Activated B cell treated with CpG ODN at 0.5 μM for 24 hours (primary cell): ENCODE measurements around the gene MCC. TPM values are rescaled to one million over a fixed set of nuclear protein-coding genes. Genes with fewer than 3 reads are reported as not detected.

Experiments
- ATAC-seq: fragments of 200-7000 bp; cut with Tn5 transposase; one replicate; pipeline ENCODE4 v1.10.0; 2021; ENCODE audit warnings: low read depth, mild to moderate bottlenecking, moderate library complexity
- CTCF ChIA-PET: fragments of 350-600 bp; sonication (Branson Sonifier 250); formaldehyde crosslinking; loops from one replicate; lab custom pipeline; 2021; ENCODE audit warnings: antibody characterized with exemption; lab: Charles Lee
- POLR2A ChIA-PET: fragments of 350-600 bp; sonication (Branson Sonifier 250); formaldehyde crosslinking; loops from one replicate; lab custom pipeline; 2021; ENCODE audit warnings: antibody characterized with exemption; lab: Charles Lee
- DNase-seq: peaks from one replicate; pipeline ENCODE4 v3.0.0; 2022
- H3K27ac Mint-ChIP-seq: one replicate; pipeline ENCODE4 v1.8.0; 2020; ENCODE audit warnings: mixed read lengths
- H3K27me3 Mint-ChIP-seq: one replicate; pipeline ENCODE4 v1.8.0; 2021; ENCODE audit warnings: mixed read lengths
- H3K36me3 Mint-ChIP-seq: one replicate; pipeline ENCODE4 v1.8.0; 2021; ENCODE audit warnings: low read depth, mixed read lengths
- H3K4me1 Mint-ChIP-seq: one replicate; pipeline ENCODE4 v1.8.0; 2021; ENCODE audit warnings: mixed read lengths
- H3K4me3 Mint-ChIP-seq: one replicate; pipeline ENCODE4 v1.8.0; 2020; ENCODE audit warnings: mild to moderate bottlenecking, mixed read lengths
- H3K9me3 Mint-ChIP-seq: one replicate; pipeline ENCODE4 v1.8.0; 2020; ENCODE audit warnings: mixed read lengths
- intact Hi-C: fragments of 100-400 bp; cut with micrococcal nuclease; formaldehyde crosslinking; loops from one replicate; pipeline ENCODE4 v1.15.1; 2024
- total RNA-seq: library from RNA; stranded (reverse); gene quantifications from 2 replicates; pipeline ENCODE4 v1.2.3, GENCODE V29; 2022
- TF ChIP-seq, protein P1 (sequence below): fragments of 200-600 bp; IDR thresholded peaks from one replicate; pipeline ENCODE4 v1.8.0; 2022; ENCODE audit warnings: antibody characterized with exemption, mild to moderate bottlenecking

Gene MCC
- total RNA-seq, 1 donor from 2014 or later = 0.22 TPM

DNA sequence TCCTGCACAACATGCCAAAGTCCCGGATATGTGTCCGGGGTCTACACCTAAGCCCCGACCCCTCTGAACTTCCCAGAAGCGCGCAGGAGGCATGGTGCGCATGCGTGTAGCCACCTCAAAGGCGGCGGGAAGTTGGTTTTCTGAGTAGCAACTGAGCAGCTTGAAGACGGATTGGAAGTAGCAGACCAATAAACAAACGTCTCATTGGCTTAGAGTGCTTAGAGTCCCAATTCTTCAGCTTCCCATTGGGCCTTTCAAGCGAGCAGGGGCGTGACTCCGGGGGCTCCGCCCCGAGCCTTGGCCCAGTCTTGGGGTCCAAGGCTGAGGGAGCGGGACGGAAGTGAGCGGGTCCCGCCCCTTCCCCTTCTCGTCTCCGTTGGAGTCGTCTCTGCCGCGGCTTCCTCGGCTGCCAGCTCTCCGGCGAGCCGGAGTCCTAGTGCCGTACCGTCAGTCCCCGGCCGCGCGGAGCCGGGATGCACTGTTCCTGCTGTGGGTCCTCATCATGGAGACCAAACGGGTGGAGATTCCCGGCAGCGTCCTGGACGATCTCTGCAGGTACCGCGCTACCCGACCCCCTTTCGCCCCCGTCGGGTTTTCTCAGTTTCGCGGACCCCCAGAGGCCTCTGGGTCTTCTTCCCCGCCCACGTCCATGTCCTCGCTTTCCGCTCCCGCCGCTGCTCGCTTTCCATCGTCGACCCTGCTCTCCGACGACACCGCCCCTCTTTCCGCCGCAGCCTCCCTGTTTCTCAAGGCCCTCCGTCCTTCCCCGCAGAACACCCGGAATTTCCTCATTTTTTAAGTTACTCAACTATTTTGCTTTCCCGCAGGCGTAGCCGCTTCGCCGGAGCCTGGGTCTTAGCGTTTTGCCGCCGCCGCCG is 511.6 kb downstream of the MCC start, which contains the start of gene DCP2:
DCP2 (plus strand) TSS at position 367 of the 878 bp plus-strand sequence; CDS start at position 503, 136 bp downstream.
- peak within 1 kb of the TSS; percentile 96 for H3K27ac Mint-ChIP-seq
- TF ChIP-seq, protein P1, sequence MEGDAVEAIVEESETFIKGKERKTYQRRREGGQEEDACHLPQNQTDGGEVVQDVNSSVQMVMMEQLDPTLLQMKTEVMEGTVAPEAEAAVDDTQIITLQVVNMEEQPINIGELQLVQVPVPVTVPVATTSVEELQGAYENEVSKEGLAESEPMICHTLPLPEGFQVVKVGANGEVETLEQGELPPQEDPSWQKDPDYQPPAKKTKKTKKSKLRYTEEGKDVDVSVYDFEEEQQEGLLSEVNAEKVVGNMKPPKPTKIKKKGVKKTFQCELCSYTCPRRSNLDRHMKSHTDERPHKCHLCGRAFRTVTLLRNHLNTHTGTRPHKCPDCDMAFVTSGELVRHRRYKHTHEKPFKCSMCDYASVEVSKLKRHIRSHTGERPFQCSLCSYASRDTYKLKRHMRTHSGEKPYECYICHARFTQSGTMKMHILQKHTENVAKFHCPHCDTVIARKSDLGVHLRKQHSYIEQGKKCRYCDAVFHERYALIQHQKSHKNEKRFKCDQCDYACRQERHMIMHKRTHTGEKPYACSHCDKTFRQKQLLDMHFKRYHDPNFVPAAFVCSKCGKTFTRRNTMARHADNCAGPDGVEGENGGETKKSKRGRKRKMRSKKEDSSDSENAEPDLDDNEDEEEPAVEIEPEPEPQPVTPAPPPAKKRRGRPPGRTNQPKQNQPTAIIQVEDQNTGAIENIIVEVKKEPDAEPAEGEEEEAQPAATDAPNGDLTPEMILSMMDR = no peak
- peak within 1 kb of the TSS; percentile 100 for H3K4me3 Mint-ChIP-seq
- H3K36me3 Mint-ChIP-seq = peaks cover 20% of the 10 kb centered on the region
- ATAC-seq = peak; percentile 98
- peak; percentile 93 for DNase-seq
- no peaks in the 10 kb centered on the region for H3K9me3 Mint-ChIP-seq
- POLR2A ChIA-PET = interaction anchor here (0.5 to 2.0 kb wide), 20 partner anchors 9 to 816 kb away, joined by 3 to 41 read pairs (median 4); partner anchors contain the start of genes REEP5, SRP19 and YTHDC2
- H3K4me1 Mint-ChIP-seq = peaks cover 53% of the 10 kb centered on the region
- no peaks in the 10 kb centered on the region for H3K27me3 Mint-ChIP-seq
- intact Hi-C loops = loop anchor here (1.0 to 5.0 kb wide), 7 partner anchors 54 to 1464 kb away; partner anchors contain the start of genes REEP5, SRP19, STARD4 and YTHDC2
- CTCF ChIA-PET = interaction anchor here (0.6 to 2.2 kb wide), 6 partner anchors 13 to 426 kb away, joined by 3 to 9 read pairs (median 4); no protein-coding TSS in a partner anchor

DNA sequence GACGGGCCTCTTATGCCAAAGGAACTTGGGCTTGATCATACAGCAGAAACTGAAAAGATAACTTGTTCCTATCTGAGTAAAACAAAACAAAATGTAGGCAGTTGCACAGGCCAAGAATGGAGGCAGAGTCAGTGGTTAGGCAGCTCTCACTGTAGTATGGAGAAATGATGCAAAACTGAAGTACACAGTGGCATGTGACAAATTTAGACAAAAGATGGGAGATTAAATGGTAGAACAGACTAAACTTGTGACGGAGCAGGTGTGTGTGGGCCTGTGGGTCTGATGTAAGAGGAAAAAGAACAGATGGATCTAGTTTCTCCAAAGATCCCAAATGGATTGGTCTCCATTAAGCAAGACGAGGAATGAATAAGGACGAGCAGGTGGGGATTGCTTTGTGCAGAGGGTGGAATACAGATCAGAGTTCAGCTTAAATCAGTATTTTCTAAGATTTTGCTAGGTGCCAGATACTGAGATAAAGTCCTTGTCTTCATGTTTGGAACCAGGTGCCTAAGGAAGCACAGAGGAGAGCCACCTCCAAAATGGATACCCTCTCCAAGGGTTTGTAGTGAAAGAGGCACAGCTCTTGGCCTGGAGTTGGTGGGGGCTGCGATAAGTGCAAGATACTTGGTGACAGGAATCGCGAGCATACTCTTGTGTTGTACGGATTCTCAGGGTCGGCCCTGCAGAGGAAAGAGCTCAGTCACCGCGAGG is 512.4 kb downstream of the MCC start:
- Mint-ChIP-seq H3K9me3 (no peaks in the 10 kb centered on the region), H3K27ac (peak overlapping the region; percentile 96), H3K27me3 (no peaks in the 10 kb centered on the region), H3K4me1 (peaks cover 49% of the 10 kb centered on the region), H3K4me3 (peak overlapping the region; percentile 100), H3K36me3 (peaks cover 15% of the 10 kb centered on the region)
- no peak for DNase-seq
- no peak for ATAC-seq
- ChIA-PET POLR2A (interaction anchor here (0.5 to 2.0 kb wide), 20 partner anchors 8 to 815 kb away, joined by 3 to 41 read pairs (median 4); partner anchors contain the start of genes REEP5, SRP19 and YTHDC2), CTCF (interaction anchor here (0.5 to 2.2 kb wide), 7 partner anchors 13 to 425 kb away, joined by 3 to 9 read pairs (median 4); no protein-coding TSS in a partner anchor)
- intact Hi-C loops = loop anchor here (1.0 to 5.0 kb wide), 7 partner anchors 54 to 1463 kb away; partner anchors contain the start of genes REEP5, SRP19, STARD4 and YTHDC2
- TF ChIP-seq, protein P1 = no peak

DNA sequence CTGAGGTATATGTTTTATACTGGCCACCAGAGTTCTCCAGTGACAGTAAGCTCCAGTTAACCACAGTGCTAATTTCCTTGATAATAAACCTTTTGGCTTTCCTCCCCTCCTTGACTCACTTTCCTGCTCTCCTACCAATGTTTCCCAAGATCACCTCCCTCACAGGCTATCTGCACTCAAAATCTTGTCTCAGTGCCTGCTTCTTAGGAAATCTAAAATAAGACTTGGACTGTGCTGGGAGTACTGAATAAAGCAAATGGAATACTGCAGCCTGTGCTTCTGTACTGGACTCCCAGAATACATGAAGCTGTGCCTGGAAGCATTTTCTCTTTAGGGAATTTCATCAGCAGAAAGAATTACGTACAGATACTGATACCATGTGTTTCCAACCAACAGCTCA is 513.4 kb downstream of the MCC start:
- ATAC-seq = no peak
- Mint-ChIP-seq H3K27ac (no peak overlapping the region), H3K4me1 (peaks cover 41% of the 10 kb centered on the region), H3K4me3 (no peak overlapping the region), H3K36me3 (peaks cover 11% of the 10 kb centered on the region), H3K27me3 (no peaks in the 10 kb centered on the region), H3K9me3 (no peaks in the 10 kb centered on the region)
- TF ChIP-seq, protein P1 = no peak
- DNase-seq = no peak
- POLR2A ChIA-PET = interaction anchor here (0.6 to 1.6 kb wide), 3 partner anchors 15 to 126 kb away, joined by 3 read pairs; no protein-coding TSS in a partner anchor
- CTCF ChIA-PET = interaction anchor here (0.5 to 2.2 kb wide), 2 partner anchors 21 to 56 kb away, joined by 3 to 9 read pairs; no protein-coding TSS in a partner anchor
- intact Hi-C loops = loop anchor here (5.0 kb wide), 1 partner anchor 453 kb away; no protein-coding TSS in a partner anchor

DNA sequence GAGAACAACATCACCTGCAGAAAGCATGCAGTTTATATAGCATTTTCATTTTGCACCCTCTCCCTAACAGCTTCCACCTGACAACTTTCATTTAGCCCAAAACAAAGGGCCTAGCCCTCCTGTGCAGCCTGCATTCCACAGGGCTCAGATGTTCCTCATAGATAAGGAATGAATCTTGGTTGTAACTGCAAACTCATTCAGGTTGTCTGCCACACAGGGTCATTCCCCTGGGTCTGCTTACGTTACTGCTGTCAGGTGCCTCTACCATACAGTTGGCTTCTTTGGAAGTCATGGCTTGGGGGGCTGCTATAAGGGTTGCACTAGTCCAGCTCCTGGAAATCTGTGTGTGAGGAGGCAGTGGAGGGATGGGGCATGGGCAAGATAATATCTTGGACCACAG is 514.3 kb downstream of the MCC start:
- no peak overlapping the region for H3K27ac Mint-ChIP-seq
- no peaks in the 10 kb centered on the region for H3K27me3 Mint-ChIP-seq
- TF ChIP-seq, protein P1 = no peak
- H3K4me3 Mint-ChIP-seq = no peak overlapping the region
- DNase-seq (no peak), ATAC-seq (no peak)
- POLR2A ChIA-PET = no interaction called here
- CTCF ChIA-PET = interaction anchor here (0.6 kb wide), 1 partner anchor 107 kb away, joined by 3 read pairs; no protein-coding TSS in a partner anchor
- intact Hi-C loops = no loop called here
- H3K9me3 Mint-ChIP-seq = no peaks in the 10 kb centered on the region
- peaks cover 39% of the 10 kb centered on the region for H3K4me1 Mint-ChIP-seq
- H3K36me3 Mint-ChIP-seq = peaks cover 11% of the 10 kb centered on the region
